ENCODE measurements around the gene MSRB1.

The MSRB1 gene

GRCh38 chr16:1942810-1943726 is at the start of gene MSRB1:
Gene MSRB1 (minus strand): TSS chr16:1943199. CDS start chr16:1943156, 43 bp downstream.
- TF ChIP-seq, protein P1, sequence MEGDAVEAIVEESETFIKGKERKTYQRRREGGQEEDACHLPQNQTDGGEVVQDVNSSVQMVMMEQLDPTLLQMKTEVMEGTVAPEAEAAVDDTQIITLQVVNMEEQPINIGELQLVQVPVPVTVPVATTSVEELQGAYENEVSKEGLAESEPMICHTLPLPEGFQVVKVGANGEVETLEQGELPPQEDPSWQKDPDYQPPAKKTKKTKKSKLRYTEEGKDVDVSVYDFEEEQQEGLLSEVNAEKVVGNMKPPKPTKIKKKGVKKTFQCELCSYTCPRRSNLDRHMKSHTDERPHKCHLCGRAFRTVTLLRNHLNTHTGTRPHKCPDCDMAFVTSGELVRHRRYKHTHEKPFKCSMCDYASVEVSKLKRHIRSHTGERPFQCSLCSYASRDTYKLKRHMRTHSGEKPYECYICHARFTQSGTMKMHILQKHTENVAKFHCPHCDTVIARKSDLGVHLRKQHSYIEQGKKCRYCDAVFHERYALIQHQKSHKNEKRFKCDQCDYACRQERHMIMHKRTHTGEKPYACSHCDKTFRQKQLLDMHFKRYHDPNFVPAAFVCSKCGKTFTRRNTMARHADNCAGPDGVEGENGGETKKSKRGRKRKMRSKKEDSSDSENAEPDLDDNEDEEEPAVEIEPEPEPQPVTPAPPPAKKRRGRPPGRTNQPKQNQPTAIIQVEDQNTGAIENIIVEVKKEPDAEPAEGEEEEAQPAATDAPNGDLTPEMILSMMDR (IDR thresholded peaks at IDR 0.05; ENCODE audit: low read depth, low read length, missing control alignments) = no peak
- peak within 1 kb of the TSS; percentile 95 for H3K4me3 ChIP-seq (ENCODE audit: low read depth, low read length)
- DNase-seq (ENCODE audit: low read depth) = peak; percentile 92

DNA sequence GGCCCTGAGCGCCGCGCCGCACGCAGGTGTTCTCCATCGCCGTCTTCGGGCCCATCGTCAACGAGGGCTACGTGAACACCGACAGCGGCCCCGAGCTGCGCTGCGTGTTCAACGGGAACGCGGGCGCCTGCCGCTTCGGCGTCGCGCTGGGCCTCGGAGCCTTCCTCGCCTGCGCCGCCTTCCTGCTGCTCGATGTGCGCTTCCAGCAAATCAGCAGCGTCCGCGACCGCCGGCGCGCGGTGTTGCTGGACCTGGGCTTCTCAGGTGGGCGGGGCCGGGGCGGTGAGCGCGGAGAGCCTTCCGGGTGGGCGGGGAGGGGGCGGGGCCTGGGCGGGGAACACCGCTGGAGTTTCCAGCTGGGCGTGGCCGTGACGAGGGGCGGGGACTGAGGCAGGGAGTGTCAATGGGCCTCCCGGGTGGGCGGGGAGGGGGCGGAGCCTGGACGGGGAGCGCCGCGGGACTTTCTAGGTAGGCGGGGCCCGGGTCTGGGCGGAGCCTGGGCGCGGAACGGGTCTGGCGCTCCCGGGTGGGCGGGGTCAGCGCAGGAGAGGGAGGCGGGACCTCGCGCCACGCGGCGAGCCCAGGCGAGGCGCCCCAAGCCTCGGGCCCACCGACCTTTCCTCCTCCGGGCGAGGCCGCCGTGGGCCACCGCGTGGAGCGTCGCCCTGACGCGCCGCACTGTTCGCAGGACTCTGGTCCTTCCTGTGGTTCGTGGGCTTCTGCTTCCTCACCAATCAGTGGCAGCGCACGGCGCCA is 49.1 kb upstream of the MSRB1 start:
- peak; percentile 68 for DNase-seq (ENCODE audit: low read depth)
- H3K4me3 ChIP-seq (ENCODE audit: low read depth, low read length) = peak overlapping the region; percentile 52
- TF ChIP-seq, protein P1 (IDR thresholded peaks at IDR 0.05; ENCODE audit: low read depth, low read length, missing control alignments) = no peak

- peak overlapping the region; percentile 52 for H3K4me3 ChIP-seq (ENCODE audit: low read depth, low read length)
- no peak for DNase-seq (ENCODE audit: low read depth)
- TF ChIP-seq, protein P1 (IDR thresholded peaks at IDR 0.05; ENCODE audit: low read depth, low read length, missing control alignments) = no peak
Observed at GRCh38 chr16:1991588-1991947, 48.6 kb upstream of the MSRB1 start.

DNA sequence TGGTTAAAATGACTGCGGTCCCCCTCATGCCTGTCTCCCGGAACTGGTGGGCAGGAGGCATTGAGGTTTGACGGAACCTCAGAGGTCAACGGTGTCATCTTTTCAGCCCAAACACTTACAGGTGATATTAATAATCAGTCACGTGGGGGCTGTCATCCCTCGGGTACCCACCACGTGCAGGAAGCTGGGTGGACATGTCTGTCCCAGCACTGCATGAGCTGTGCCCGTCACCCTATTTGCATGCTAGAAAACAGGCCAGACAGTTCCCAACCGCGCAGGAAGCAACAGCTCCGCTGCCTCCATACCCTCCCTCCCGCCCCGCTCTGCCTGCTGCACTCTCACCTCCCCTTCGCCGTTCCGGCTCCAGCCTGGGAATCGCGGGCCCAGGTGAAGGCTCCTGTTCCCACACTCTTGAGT is 48.1 kb upstream of the MSRB1 start:
- TF ChIP-seq, protein P1 (IDR thresholded peaks at IDR 0.05; ENCODE audit: low read depth, low read length, missing control alignments) = no peak
- peak overlapping the region; percentile 63 for H3K4me3 ChIP-seq (ENCODE audit: low read depth, low read length)
- DNase-seq (ENCODE audit: low read depth) = peak; percentile 68

- TF ChIP-seq, protein P1 (IDR thresholded peaks at IDR 0.05; ENCODE audit: low read depth, low read length, missing control alignments) = no peak
- DNase-seq (ENCODE audit: low read depth) = no peak
- H3K4me3 ChIP-seq (ENCODE audit: low read depth, low read length) = peak overlapping the region; percentile 63
Observed at GRCh38 chr16:1990351-1991134, 47.5 kb upstream of the MSRB1 start.

DNA sequence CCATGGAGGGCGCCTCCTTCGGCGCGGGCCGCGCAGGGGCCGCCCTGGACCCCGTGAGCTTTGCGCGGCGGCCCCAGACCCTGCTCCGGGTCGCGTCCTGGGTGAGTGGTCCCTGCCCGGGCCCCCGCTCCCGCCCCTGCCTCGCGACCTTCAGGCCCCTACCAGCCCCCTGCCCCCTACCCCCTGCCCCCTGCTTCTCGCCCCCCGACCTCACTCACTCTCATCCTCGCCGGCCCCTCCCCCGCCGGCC is 47.0 kb upstream of the MSRB1 start:
- peak overlapping the region; percentile 63 for H3K4me3 ChIP-seq (ENCODE audit: low read depth, low read length)
- TF ChIP-seq, protein P1 (IDR thresholded peaks at IDR 0.05; ENCODE audit: low read depth, low read length, missing control alignments) = no peak

More for the DNA sequence above, 47.0 kb upstream of the MSRB1 start:
- DNase-seq (ENCODE audit: low read depth) = no peak
